Endothelial cell of umbilical vein (primary cell): ENCODE measurements around the gene FAAH. TPM values are rescaled to one million over a fixed set of nuclear protein-coding genes. Genes with fewer than 3 reads are reported as not detected.

ENCODE experiments used
- BruUV-seq: library from RNA; stranded (reverse); fragments of 400-500 nt; replicated peaks from 2 replicates; lab custom pipeline; 2021; lab: Mats Ljungman, UMichigan
- CTCF ChIA-PET: fragments of 300-600, 350-600 bp; sonication (Branson Sonifier 250); formaldehyde crosslinking; loops from one replicate; lab custom pipeline; 2021; ENCODE audit warnings: antibody characterized with exemption, inconsistent platforms; lab: Charles Lee
- POLR2A ChIA-PET: fragments of 300-600, 350-600 bp; sonication (Branson Sonifier 250); formaldehyde crosslinking; loops from one replicate; lab custom pipeline; 2021; ENCODE audit warnings: antibody characterized with exemption, inconsistent platforms; lab: Charles Lee
- DNase-seq: peaks from one replicate; pipeline ENCODE4 v3.0.0-alpha.2; 2011; ENCODE audit warnings: low read depth, low spot score
- FAIRE-seq: peaks from 2 replicates; lab custom pipeline; 2011; peaks lifted over from hg19 to GRCh38; lab: Jason Lieb, UNC
- H2AFZ ChIP-seq: 2 replicates; pipeline ENCODE4 v1.6.0; 2012; ENCODE audit warnings: low read depth, low read length, control low read depth, inconsistent platforms
- H3K27ac ChIP-seq: 2 replicates; pipeline ENCODE4 v1.5.1; 2011; ENCODE audit warnings: low read depth, mild to moderate bottlenecking, control low read depth, low read length, moderate library complexity; ENCODE audit not compliant: insufficient read depth
- H3K27me3 ChIP-seq, 2 experiments: 2 replicates each; pipeline versions ENCODE4 v1.6.0 to v1.6.1; 2011; ENCODE audit warnings: low read length in 2 of 2, mixed read lengths in 1 of 2; ENCODE audit not compliant: control insufficient read depth in 2 of 2, insufficient read depth in 2 of 2
- H3K36me3 ChIP-seq, 2 experiments: 2 replicates in 1 of 2; 3 replicates in 1 of 2; pipeline ENCODE4 v1.5.1; 2011; ENCODE audit warnings: low read length in 2 of 2, mild to moderate bottlenecking in 1 of 2, moderate library complexity in 1 of 2; ENCODE audit not compliant: control insufficient read depth in 2 of 2, insufficient read depth in 2 of 2; ENCODE audit errors: extremely low read depth in 1 of 2
- H3K4me1 ChIP-seq: 3 replicates; pipeline ENCODE4 v1.5.1; 2011; ENCODE audit warnings: mild to moderate bottlenecking, low read length; ENCODE audit not compliant: control insufficient read depth, insufficient read depth; ENCODE audit errors: extremely low read depth
- H3K4me2 ChIP-seq: 2 replicates; pipeline ENCODE4 v1.6.1; 2011; ENCODE audit warnings: low read length, control low read depth, mixed read lengths; ENCODE audit not compliant: insufficient read depth
- H3K4me3 ChIP-seq, 3 experiments: fragments of 200-600 bp in 1 of 3; sonication (generic), shearing (Covaris generic) in 1 of 3; replicated peaks in 1 of 3; 2 replicates each; pipeline ENCODE4 v1.5.1; 2011 to 2016; ENCODE audit warnings: control low read depth in 3 of 3, low read length in 3 of 3, mild to moderate bottlenecking in 2 of 3, inconsistent platforms in 1 of 3, low read depth in 1 of 3, moderate library complexity in 1 of 3; ENCODE audit not compliant: insufficient read depth in 1 of 3
- H3K79me2 ChIP-seq: 2 replicates; pipeline ENCODE4 v1.6.0; 2012; ENCODE audit warnings: low read length, inconsistent platforms; ENCODE audit not compliant: control insufficient read depth, insufficient read depth
- H3K9ac ChIP-seq: replicated peaks from 2 replicates; pipeline ENCODE3; 2011; ENCODE audit warnings: low read length, control low read depth; ENCODE audit not compliant: insufficient read depth; ENCODE audit errors: extremely low read depth
- H3K9me1 ChIP-seq: replicated peaks from 3 replicates; pipeline ENCODE4 v1.6.0; 2011; ENCODE audit warnings: mild to moderate bottlenecking, low read length; ENCODE audit not compliant: control insufficient read depth, insufficient read depth; ENCODE audit errors: extremely low read depth
- H3K9me3 ChIP-seq: replicated peaks from 2 replicates; pipeline ENCODE4 v1.5.1; 2012; ENCODE audit warnings: low read length, inconsistent platforms; ENCODE audit not compliant: control insufficient read depth, insufficient read depth
- H4K20me1 ChIP-seq: replicated peaks from 2 replicates; pipeline ENCODE3; 2011; ENCODE audit warnings: mild to moderate bottlenecking, low read length; ENCODE audit not compliant: control insufficient read depth, insufficient read depth; ENCODE audit errors: extremely low read depth
- FOS ChIP-seq: IDR thresholded peaks from 2 replicates; pipeline ENCODE4 v1.6.1; 2011; ENCODE audit warnings: mild to moderate bottlenecking, low read length, moderate library complexity, borderline replicate concordance; ENCODE audit not compliant: insufficient read depth
- GATA2 ChIP-seq: IDR thresholded peaks from 2 replicates; pipeline ENCODE4 v1.7.0; 2011; ENCODE audit warnings: low read depth, mild to moderate bottlenecking, moderate library complexity, mixed read lengths, low read length; ENCODE audit not compliant: insufficient read length, insufficient read depth
- JUN ChIP-seq: IDR thresholded peaks from 2 replicates; pipeline ENCODE4 v1.6.1; 2011; ENCODE audit warnings: borderline replicate concordance, low read depth; ENCODE audit not compliant: insufficient read length, insufficient read depth
- MAX ChIP-seq: IDR thresholded peaks from 2 replicates; pipeline ENCODE4 v1.6.1; 2011; ENCODE audit not compliant: insufficient read depth, insufficient read length
- MYC ChIP-seq: IDR thresholded peaks from one replicate; pipeline ENCODE4 v1.6.1; 2011; ENCODE audit warnings: mild to moderate bottlenecking, low read depth, low read length
- dilution Hi-C: fragments of 300-500 bp; cut with MboI; formaldehyde crosslinking; loops from one replicate; pipeline ENCODE4 v1.15.0; 2019; ENCODE audit warnings: low sequenced_read_pairs; ENCODE audit not compliant: extremely low pct_ligation_motif_present
- intact Hi-C: fragments of 100-400 bp; cut with micrococcal nuclease; formaldehyde crosslinking; loops from one replicate; pipeline ENCODE4 v1.10.0; 2022
- polyA plus RNA-seq, 4 experiments: library from polyadenylated mRNA; depleted of rRNA in 3 of 4; stranded (reverse) in 3 of 4; unstranded in 1 of 4; fragments of >200 nt; gene quantifications; 2 replicates each; pipeline versions ENCODE4 v1.2.1 to v1.2.3, GENCODE V29; 2011 to 2012; ENCODE audit warnings: missing spikeins in 1 of 4
- total RNA-seq: library from RNA; stranded (reverse); gene quantifications from 2 replicates; pipeline ENCODE4 v1.2.3, GENCODE V29; 2021
- TF ChIP-seq, protein P1 (sequence below), 2 donors: IDR thresholded peaks; 1 replicate in 1 of 2; 2 replicates in 1 of 2; pipeline ENCODE4 v1.5.1; 2011; ENCODE audit warnings: low read length in 2 of 2, mild to moderate bottlenecking in 2 of 2, moderate library complexity in 2 of 2, control low read depth in 1 of 2, inconsistent platforms in 1 of 2, low read depth in 1 of 2; ENCODE audit not compliant: insufficient read depth in 1 of 2; ENCODE audit errors: extremely low read depth in 1 of 2

The FAAH gene
- total and polyA plus RNA-seq, 2 donors (not counting 3 experiments of a cell fraction or from before 2014, with no cell fraction given): 0.47 to 1.5 TPM

GRCh38 chr1:46432781-46433327 is 38.7 kb downstream of the FAAH start:
- Histone ChIP-seq H3K9me1 (no peaks in the 10 kb centered on the region), H3K9ac (no peak overlapping the region), H3K4me2 (no peak overlapping the region), H3K4me3 (no peak overlapping the region), H3K27me3 (peaks cover 0 to 1% of the 10 kb centered on the region in 2 experiments), H3K27ac (no peak overlapping the region), H3K36me3 (no peaks in the 10 kb centered on the region), H3K4me1 (no peaks in the 10 kb centered on the region), H3K79me2 (no peaks in the 10 kb centered on the region), H4K20me1 (no peaks in the 10 kb centered on the region), H3K9me3 (no peaks in the 10 kb centered on the region), H2AFZ (no peak overlapping the region)
- no TSS peak for BruUV-seq
- dilution Hi-C loops (loop anchor here (10.0 kb wide), 1 partner anchor 62 kb away; no protein-coding TSS in a partner anchor), intact Hi-C loops (no loop called here)
- DNase-seq (no peak), FAIRE-seq (no peak)
- POLR2A ChIA-PET: no interaction called here
- CTCF ChIA-PET: interaction anchor here (1.0 to 5.4 kb wide), 7 partner anchors 9 to 102 kb away, joined by 3 to 42 read pairs (median 4); a partner anchor contains a TSS
- TF ChIP-seq, protein P1, sequence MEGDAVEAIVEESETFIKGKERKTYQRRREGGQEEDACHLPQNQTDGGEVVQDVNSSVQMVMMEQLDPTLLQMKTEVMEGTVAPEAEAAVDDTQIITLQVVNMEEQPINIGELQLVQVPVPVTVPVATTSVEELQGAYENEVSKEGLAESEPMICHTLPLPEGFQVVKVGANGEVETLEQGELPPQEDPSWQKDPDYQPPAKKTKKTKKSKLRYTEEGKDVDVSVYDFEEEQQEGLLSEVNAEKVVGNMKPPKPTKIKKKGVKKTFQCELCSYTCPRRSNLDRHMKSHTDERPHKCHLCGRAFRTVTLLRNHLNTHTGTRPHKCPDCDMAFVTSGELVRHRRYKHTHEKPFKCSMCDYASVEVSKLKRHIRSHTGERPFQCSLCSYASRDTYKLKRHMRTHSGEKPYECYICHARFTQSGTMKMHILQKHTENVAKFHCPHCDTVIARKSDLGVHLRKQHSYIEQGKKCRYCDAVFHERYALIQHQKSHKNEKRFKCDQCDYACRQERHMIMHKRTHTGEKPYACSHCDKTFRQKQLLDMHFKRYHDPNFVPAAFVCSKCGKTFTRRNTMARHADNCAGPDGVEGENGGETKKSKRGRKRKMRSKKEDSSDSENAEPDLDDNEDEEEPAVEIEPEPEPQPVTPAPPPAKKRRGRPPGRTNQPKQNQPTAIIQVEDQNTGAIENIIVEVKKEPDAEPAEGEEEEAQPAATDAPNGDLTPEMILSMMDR (IDR thresholded peaks at IDR 0.05; ENCODE audit: extremely low read depth in 1 of 2, insufficient read depth in 1 of 2, low read depth in 1 of 2, low read length in 2 of 2): no peak
- TF ChIP-seq JUN (no peak), MYC (no peak), MAX (no peak), FOS (no peak), GATA2 (no peak)
